ENCODE measurements around the gene SWAP70.

DNA sequence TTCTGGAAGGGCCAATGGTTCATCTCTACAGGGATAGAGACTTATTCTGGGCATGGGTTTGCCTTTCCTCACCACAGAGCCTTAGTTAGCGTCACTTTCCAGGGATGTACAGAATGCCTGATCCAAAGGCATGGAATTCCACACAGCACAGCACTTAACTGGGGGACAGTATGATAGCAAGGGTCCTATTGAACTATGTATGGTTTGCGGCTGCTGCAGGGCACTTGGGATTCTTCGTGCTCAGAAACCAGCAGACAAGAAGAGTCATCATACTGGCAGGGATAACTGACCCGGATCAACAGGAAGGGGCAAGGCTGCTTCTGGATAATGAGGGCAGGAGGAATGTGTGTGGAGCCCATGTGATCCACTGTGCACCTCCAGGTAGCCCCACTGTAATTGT lies 105.7 kb downstream of the SWAP70 start:
- TF ChIP-seq, protein P1, sequence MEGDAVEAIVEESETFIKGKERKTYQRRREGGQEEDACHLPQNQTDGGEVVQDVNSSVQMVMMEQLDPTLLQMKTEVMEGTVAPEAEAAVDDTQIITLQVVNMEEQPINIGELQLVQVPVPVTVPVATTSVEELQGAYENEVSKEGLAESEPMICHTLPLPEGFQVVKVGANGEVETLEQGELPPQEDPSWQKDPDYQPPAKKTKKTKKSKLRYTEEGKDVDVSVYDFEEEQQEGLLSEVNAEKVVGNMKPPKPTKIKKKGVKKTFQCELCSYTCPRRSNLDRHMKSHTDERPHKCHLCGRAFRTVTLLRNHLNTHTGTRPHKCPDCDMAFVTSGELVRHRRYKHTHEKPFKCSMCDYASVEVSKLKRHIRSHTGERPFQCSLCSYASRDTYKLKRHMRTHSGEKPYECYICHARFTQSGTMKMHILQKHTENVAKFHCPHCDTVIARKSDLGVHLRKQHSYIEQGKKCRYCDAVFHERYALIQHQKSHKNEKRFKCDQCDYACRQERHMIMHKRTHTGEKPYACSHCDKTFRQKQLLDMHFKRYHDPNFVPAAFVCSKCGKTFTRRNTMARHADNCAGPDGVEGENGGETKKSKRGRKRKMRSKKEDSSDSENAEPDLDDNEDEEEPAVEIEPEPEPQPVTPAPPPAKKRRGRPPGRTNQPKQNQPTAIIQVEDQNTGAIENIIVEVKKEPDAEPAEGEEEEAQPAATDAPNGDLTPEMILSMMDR (conservative IDR thresholded peaks at IDR 0.05 in 1 of 2, IDR thresholded peaks at IDR 0.05 in 1 of 2; ENCODE audit: low read depth in 1 of 2, low read length in 2 of 2), result no peak
- TF ChIP-seq EZH2 (IDR thresholded peaks at IDR 0.05; ENCODE audit: low read length, missing control alignments), result no peak

Data from fibroblast of lung (primary cell).